Measurements from ENCODE around the gene PRCP.
"Not testable (repeated sequence)": the region's sequence is repeated elsewhere in the genome, so short reads cannot be mapped to it uniquely, and the experiment has no call there.

Gene PRCP

DNA sequence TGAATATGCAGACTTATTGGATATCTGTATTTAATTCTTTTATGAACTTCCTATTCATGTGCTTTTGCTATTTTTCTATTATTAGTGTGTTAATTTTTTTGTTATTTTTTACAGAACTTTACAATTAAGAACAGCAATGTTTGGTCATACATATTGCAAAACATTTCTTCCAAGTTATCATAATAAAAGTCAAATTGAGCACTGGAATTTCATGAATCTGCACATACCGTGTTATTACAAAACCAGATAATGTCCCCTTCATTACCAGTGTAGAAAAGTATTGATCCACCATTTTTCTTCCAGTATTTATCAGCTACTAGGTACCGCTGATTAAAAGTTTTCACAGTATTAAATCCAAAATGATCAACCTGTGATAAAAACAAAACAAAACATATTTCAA is 40.5 kb downstream of the PRCP start:
- no peak overlapping the region for H3K4me3 ChIP-seq (ENCODE audit: low read length)
- DNase-seq (ENCODE audit: low read depth) = no peak
- TF ChIP-seq, protein P1, sequence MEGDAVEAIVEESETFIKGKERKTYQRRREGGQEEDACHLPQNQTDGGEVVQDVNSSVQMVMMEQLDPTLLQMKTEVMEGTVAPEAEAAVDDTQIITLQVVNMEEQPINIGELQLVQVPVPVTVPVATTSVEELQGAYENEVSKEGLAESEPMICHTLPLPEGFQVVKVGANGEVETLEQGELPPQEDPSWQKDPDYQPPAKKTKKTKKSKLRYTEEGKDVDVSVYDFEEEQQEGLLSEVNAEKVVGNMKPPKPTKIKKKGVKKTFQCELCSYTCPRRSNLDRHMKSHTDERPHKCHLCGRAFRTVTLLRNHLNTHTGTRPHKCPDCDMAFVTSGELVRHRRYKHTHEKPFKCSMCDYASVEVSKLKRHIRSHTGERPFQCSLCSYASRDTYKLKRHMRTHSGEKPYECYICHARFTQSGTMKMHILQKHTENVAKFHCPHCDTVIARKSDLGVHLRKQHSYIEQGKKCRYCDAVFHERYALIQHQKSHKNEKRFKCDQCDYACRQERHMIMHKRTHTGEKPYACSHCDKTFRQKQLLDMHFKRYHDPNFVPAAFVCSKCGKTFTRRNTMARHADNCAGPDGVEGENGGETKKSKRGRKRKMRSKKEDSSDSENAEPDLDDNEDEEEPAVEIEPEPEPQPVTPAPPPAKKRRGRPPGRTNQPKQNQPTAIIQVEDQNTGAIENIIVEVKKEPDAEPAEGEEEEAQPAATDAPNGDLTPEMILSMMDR (IDR thresholded peaks at IDR 0.05; ENCODE audit: insufficient read depth, low read depth, low read length, missing control alignments) = no peak

DNA sequence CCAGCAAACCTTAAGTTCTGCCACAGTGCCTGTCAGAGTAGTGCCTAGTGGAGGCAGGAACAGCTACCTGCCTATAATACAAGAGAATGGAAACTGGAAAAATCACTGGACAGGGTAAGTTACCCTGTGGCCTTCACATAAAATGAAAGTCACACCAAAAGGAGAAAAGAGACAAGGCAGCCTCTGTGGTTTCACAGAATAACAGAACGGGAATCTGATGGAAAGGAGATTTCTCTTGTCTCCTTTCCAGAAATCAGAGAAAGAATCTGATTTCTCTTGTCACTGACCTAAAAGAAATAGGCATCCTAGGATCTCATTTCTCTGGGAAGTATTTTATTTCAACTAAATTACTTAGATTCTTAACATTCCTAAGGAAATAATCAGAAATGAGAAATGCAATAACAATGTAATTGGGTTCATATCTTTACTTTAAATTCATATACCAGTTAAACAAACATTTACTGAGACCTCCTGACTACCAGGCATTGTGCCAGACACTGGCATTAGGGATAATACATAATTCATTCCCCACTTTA is 41.6 kb downstream of the PRCP start:
- TF ChIP-seq, protein P1 (IDR thresholded peaks at IDR 0.05; ENCODE audit: insufficient read depth, low read depth, low read length, missing control alignments) = no peak
- peak; percentile 26 for DNase-seq (ENCODE audit: low read depth)
- no peak overlapping the region for H3K4me3 ChIP-seq (ENCODE audit: low read length)

DNA sequence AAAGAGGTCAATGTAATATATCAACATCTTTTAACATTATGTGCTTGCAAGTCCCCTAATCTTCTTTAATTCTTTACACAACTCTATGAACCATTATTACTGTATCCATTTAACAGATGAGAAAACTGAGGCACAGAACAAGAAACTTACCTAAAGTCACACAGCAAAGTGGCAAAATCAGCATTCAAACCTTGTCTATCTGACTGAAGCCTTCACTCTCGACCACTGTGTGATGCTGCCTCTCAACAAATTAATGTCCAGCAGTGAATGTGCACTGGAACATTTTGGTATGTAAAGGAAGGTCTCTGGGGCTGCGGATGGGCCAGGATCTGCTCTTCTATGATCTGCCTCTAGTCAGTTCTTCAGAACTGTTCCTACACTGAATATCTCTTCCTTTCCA is 42.1 kb downstream of the PRCP start:
- H3K4me3 ChIP-seq (ENCODE audit: low read length) = no peak overlapping the region
- TF ChIP-seq, protein P1 (IDR thresholded peaks at IDR 0.05; ENCODE audit: insufficient read depth, low read depth, low read length, missing control alignments) = no peak
- no peak for DNase-seq (ENCODE audit: low read depth)

DNA sequence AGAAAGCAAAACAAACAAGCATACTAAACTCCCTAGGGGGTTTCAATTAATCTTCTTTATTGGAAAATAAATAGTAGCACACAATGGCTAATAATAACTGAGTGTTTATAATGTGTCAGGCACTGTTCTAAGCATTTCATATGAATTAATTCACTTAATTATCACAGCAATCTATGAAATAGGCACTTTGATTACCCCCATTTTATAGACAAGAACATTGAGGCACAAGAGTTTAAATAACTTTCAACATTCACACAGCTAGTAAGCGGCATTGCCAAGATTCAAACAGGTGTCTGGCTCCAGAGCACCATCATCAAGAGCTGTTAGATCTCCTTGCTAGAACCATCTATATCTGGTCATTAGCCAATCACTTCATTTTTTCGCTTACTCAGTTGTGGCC is 43.1 kb downstream of the PRCP start:
- no peak overlapping the region for H3K4me3 ChIP-seq (ENCODE audit: low read length)
- TF ChIP-seq, protein P1 (IDR thresholded peaks at IDR 0.05; ENCODE audit: insufficient read depth, low read depth, low read length, missing control alignments) = no peak
- no peak for DNase-seq (ENCODE audit: low read depth)

DNA sequence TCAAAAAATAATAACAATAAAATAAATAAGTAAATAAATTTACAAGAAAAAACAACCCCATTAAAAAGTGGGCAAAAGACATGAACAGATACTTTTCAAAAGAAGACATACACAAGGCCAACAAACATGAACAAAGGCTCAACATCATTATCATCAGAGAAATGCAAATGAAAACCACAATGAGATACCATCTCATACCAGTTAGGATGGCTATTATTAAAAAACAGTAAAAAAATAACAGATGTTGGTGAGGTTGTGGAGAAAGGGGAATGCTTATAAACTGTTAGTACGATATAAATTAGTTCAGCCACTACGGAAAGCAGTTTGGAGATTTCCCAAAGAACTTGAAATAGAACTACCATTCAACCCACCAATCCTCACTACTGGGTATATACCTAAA is 44.6 kb downstream of the PRCP start:
- H3K4me3 ChIP-seq (ENCODE audit: low read length) = no peak overlapping the region
- TF ChIP-seq, protein P1 (IDR thresholded peaks at IDR 0.05; ENCODE audit: insufficient read depth, low read depth, low read length, missing control alignments) = no peak
- no peak for DNase-seq (ENCODE audit: low read depth)

DNA sequence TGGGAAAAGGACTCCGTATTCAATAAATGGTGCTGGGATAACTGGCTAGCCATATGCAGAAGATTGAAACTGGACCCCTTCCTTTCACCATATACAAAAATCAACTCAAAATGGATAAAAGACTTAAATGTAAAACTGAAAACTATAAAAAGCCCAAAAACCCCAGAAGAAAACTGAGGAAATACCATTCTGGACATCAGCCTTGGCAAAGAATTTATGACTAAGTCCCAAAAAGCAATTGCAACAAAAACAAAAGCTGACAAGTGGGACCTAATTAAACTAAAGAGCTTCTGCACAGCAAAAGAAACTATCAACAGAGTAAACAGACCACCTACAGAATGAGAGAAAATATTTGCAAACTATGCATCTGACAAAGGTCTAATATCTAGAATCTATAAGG is 45.3 kb downstream of the PRCP start:
- DNase-seq (ENCODE audit: low read depth); H3K4me3 ChIP-seq (ENCODE audit: low read length): not testable (repeated sequence)

DNA sequence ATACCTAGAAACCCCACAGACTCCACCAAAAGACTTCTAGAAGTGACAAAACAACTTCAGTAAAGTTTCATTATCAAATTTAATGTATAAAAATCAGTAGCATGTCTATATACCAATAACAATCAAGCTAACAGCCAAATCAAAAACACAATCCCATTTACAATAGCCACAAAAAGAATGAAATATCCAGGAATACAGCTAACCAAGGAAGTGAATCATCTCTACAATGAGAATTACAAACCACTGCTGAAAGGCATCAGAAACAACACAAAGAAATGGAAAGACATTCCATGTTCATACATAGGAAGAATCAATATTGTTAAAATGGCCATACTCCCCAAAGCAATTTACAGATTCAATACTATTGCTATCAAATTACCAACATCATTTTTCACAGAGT is 46.0 kb downstream of the PRCP start:
- no peak for DNase-seq (ENCODE audit: low read depth)
- no peak overlapping the region for H3K4me3 ChIP-seq (ENCODE audit: low read length)

More for the DNA sequence above, 46.0 kb downstream of the PRCP start:
- TF ChIP-seq, protein P1 (IDR thresholded peaks at IDR 0.05; ENCODE audit: insufficient read depth, low read depth, low read length, missing control alignments) = no peak
